Nephron progenitor cell (in vitro differentiated cells): ENCODE results near the gene PYGB.

Experiments used
- DNase-seq: peaks from one replicate; pipeline ENCODE4 v3.0.0; 2021
- H3K27ac Mint-ChIP-seq: 2 replicates; pipeline ENCODE4 v1.8.0; 2021; ENCODE audit warnings: mild to moderate bottlenecking, moderate library complexity, mixed read lengths
- H3K27me3 Mint-ChIP-seq: 2 replicates; pipeline ENCODE4 v1.8.0; 2021; ENCODE audit warnings: mild to moderate bottlenecking, low read depth, mixed read lengths; ENCODE audit not compliant: poor library complexity
- H3K36me3 Mint-ChIP-seq: 2 replicates; pipeline ENCODE4 v1.8.0; 2021; ENCODE audit warnings: low read depth, mixed read lengths
- H3K4me1 Mint-ChIP-seq: 2 replicates; pipeline ENCODE4 v1.8.0; 2021; ENCODE audit warnings: mixed read lengths
- H3K4me3 Mint-ChIP-seq: 2 replicates; pipeline ENCODE4 v1.8.0; 2021; ENCODE audit warnings: mild to moderate bottlenecking, moderate library complexity, mixed read lengths
- H3K9me3 Mint-ChIP-seq: 2 replicates; pipeline ENCODE4 v1.8.0; 2021; ENCODE audit warnings: mild to moderate bottlenecking, moderate library complexity, mixed read lengths
- TF ChIP-seq, protein P1 (sequence below): fragments of 200-600 bp; sonication (generic); IDR thresholded peaks from 2 replicates; pipeline ENCODE4 v1.5.0; 2021; ENCODE audit warnings: antibody characterized with exemption

PYGB gene

DNA sequence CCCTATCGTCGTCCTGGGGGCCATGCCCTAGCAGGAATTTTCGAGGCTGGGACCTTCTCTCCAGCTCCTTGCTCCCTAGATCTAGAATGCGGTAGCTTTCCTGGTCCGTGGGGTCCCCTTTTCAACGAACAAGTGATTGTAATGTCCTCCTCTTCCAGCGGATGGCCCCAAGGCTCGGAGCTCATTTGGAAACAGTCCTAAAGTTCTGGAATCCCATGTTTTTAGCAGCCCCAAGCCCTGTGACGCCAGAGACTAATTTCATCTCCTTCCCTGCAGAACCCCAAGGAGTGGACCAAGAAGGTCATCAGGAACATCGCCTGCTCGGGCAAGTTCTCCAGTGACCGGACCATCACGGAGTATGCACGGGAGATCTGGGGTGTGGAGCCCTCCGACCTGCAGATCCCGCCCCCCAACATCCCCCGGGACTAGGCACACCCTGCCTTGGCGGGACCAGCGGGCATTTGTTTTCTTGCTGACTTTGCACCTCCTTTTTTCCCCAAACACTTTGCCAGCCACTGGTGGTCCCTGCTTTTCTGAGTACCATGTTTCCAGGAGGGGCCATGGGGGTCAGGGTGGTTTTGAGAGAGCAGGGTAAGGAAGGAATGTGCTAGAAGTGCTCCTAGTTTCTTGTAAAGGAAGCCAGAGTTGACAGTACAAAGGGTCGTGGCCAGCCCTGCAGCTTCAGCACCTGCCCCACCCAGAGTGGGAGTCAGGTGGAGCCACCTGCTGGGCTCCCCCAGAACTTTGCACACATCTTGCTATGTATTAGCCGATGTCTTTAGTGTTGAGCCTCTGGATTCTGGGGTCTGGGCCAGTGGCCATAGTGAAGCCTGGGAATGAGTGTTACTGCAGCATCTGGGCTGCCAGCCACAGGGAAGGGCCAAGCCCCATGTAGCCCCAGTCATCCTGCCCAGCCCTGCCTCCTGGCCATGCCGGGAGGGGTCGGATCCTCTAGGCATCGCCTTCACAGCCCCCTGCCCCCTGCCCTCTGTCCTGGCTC lies 48.5 kb downstream of the PYGB start:
- peak overlapping the region; percentile 89 for H3K27ac Mint-ChIP-seq
- no peaks in the 10 kb centered on the region for H3K9me3 Mint-ChIP-seq
- H3K4me3 Mint-ChIP-seq, result no peak overlapping the region
- peaks cover 13% of the 10 kb centered on the region for H3K36me3 Mint-ChIP-seq
- DNase-seq, result no peak
- no peaks in the 10 kb centered on the region for H3K4me1 Mint-ChIP-seq
- TF ChIP-seq, protein P1, sequence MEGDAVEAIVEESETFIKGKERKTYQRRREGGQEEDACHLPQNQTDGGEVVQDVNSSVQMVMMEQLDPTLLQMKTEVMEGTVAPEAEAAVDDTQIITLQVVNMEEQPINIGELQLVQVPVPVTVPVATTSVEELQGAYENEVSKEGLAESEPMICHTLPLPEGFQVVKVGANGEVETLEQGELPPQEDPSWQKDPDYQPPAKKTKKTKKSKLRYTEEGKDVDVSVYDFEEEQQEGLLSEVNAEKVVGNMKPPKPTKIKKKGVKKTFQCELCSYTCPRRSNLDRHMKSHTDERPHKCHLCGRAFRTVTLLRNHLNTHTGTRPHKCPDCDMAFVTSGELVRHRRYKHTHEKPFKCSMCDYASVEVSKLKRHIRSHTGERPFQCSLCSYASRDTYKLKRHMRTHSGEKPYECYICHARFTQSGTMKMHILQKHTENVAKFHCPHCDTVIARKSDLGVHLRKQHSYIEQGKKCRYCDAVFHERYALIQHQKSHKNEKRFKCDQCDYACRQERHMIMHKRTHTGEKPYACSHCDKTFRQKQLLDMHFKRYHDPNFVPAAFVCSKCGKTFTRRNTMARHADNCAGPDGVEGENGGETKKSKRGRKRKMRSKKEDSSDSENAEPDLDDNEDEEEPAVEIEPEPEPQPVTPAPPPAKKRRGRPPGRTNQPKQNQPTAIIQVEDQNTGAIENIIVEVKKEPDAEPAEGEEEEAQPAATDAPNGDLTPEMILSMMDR, result peak; percentile 8
- no peaks in the 10 kb centered on the region for H3K27me3 Mint-ChIP-seq

DNA sequence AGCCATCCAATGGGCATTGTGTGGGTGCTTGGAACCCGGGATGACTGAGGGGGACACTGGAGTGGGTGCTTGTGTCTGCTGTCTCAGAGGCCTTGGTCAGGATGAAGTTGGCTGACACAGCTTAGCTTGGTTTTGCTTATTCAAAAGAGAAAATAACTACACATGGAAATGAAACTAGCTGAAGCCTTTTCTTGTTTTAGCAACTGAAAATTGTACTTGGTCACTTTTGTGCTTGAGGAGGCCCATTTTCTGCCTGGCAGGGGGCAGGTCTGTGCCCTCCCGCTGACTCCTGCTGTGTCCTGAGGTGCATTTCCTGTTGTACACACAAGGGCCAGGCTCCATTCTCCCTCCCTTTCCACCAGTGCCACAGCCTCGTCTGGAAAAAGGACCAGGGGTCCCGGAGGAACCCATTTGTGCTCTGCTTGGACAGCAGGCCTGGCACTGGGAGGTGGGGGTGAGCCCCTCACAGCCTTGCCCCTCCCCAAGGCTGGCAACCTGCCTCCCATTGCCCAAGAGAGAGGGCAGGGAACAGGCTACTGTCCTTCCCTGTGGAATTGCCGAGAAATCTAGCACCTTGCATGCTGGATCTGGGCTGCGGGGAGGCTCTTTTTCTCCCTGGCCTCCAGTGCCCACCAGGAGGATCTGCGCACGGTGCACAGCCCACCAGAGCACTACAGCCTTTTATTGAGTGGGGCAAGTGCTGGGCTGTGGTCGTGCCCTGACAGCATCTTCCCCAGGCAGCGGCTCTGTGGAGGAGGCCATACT lies 49.4 kb downstream of the PYGB start:
- Mint-ChIP-seq H3K36me3 (peaks cover 13% of the 10 kb centered on the region), H3K27me3 (no peaks in the 10 kb centered on the region), H3K9me3 (no peaks in the 10 kb centered on the region), H3K4me3 (no peak overlapping the region), H3K27ac (peak overlapping the region; percentile 82), H3K4me1 (no peaks in the 10 kb centered on the region)
- DNase-seq, result no peak
- TF ChIP-seq, protein P1, result no peak

DNA sequence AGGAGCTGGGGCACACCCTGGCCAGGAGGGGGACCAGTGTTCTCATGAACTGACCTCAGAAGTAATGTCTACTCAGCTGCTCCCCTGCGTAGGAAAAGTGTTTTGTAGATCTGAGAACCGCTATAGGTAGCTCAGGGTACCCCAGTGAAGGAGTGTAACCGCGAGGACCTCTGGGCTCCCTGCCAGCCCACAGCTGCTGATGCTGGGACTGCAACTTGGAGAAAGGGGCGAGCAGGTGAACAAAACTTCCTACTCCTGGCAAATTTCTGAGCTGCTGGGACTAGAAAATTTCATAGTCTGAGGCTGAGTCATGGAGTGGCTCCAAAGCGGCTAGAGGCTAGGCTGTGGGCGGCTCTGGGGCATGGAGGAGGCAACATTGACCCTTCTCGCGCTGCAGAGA lies 51.9 kb downstream of the PYGB start:
- H3K36me3 Mint-ChIP-seq, result peaks cover 5% of the 10 kb centered on the region
- no peaks in the 10 kb centered on the region for H3K9me3 Mint-ChIP-seq
- no peaks in the 10 kb centered on the region for H3K27me3 Mint-ChIP-seq
- TF ChIP-seq, protein P1, result no peak
- peak overlapping the region; percentile 95 for H3K27ac Mint-ChIP-seq
- no peak for DNase-seq
- H3K4me3 Mint-ChIP-seq, result no peak overlapping the region
- no peaks in the 10 kb centered on the region for H3K4me1 Mint-ChIP-seq

DNA sequence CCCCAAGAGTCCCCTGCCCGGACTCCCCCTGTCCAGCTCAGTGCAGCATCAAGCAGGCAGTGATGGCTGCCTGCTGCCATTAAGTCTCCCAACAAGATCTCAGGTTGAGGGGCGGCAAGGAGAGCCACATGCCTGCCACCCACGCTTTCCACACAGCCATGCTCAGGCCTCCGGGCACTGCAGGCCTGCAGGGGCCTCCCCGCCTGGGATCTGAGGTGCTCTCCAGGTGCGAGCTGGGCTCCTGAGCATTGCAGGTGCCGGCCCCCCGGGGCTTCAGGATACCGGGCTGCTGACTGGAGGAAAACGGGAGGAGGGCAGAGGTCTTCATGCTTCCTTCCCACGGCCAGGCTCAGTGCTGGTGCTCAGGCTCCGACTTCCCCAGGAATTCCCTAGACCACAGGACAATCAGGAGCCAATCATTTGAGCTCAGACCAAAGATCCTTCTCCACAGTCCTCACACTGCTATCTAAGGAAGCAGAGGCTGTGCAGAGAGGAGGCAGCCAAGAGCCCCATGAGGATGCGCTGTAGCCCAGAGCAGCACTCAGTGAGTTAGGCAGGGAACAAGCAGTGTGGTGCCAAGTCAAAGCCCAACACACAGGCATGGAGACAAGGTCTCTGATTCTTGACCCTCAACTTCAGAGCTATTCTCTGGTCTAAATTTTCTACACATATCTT lies 52.7 kb downstream of the PYGB start:
- Mint-ChIP-seq H3K4me3 (no peak overlapping the region), H3K9me3 (no peaks in the 10 kb centered on the region), H3K36me3 (peaks cover 5% of the 10 kb centered on the region), H3K27me3 (no peaks in the 10 kb centered on the region), H3K27ac (peak overlapping the region; percentile 39), H3K4me1 (no peaks in the 10 kb centered on the region)
- no peak for DNase-seq
- TF ChIP-seq, protein P1, result no peak

DNA sequence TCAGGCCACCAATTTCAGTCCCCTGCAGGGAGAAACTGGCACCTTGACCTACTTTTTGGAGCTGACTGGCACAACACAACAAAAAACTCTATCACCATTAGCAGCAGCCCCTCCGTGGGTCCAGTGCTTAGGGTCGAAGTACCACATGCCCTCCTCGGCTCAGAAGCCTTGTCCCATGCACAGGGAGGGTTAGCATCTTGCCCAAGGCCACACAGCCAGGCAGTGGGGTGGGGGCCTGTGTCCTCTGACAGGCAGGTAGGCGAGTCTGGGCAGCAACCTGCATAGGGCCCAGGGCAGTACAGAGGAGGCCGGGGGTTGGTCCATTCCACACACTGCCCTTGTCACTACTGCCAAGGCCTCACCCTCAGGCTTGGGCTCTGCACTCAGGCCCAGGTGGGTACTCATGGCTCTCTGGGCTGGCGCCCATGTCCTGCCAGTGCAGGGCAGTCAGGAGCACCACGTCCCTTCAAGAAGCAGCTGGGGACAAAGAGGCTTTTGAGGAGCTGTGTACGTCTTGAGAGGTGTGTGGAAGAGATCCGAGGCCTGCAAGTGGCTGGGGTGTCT lies 53.6 kb downstream of the PYGB start:
- TF ChIP-seq, protein P1, result no peak
- DNase-seq, result no peak
- no peaks in the 10 kb centered on the region for H3K9me3 Mint-ChIP-seq
- H3K27ac Mint-ChIP-seq, result peak overlapping the region; percentile 39
- no peaks in the 10 kb centered on the region for H3K27me3 Mint-ChIP-seq
- no peaks in the 10 kb centered on the region for H3K4me1 Mint-ChIP-seq
- H3K36me3 Mint-ChIP-seq, result peaks cover 8% of the 10 kb centered on the region
- H3K4me3 Mint-ChIP-seq, result no peak overlapping the region
